Amniotic epithelial cell (primary cell): ENCODE measurements around the gene ZSWIM1.
A peak's percentile ranks its signal among the peaks of the same experiment; 100 is the strongest.
"Not testable (repeated sequence)": the region's sequence is repeated elsewhere in the genome, so short reads cannot be mapped to it uniquely, and the experiment has no call there.

Source experiments
- DNase-seq: peaks from one replicate; pipeline ENCODE4 v3.0.0-alpha.2; 2010; ENCODE audit warnings: low read depth

Gene ZSWIM1

GRCh38 chr20:45890077-45890984 lies 9.3 kb downstream of the ZSWIM1 start:
- DNase-seq, result peak; percentile 79

- DNase-seq, result peak; percentile 89
Observed at GRCh38 chr20:45890985-45891983, 10.3 kb downstream of the ZSWIM1 start, which contains the start of the genes CTSA and NEURL2. CTSA (plus strand) TSS chr20:45891335; CDS start chr20:45891569, 234 bp downstream. NEURL2 (minus strand) TSS chr20:45891208; CDS start chr20:45890991, 217 bp downstream.

- DNase-seq, result no peak
Observed at GRCh38 chr20:45892049-45892825, 11.2 kb downstream of the ZSWIM1 start.

- DNase-seq, result no peak
Observed at GRCh38 chr20:45892828-45893500, 11.9 kb downstream of the ZSWIM1 start.

GRCh38 chr20:45893831-45894230 lies 12.8 kb downstream of the ZSWIM1 start:
- DNase-seq, result no peak

- no peak for DNase-seq
Observed at GRCh38 chr20:45894797-45895196, 13.8 kb downstream of the ZSWIM1 start.

GRCh38 chr20:45896641-45897161 lies 15.7 kb downstream of the ZSWIM1 start:
- no peak for DNase-seq

GRCh38 chr20:45897289-45897688 lies 16.3 kb downstream of the ZSWIM1 start:
- DNase-seq, result no peak

GRCh38 chr20:45897692-45898091 lies 16.7 kb downstream of the ZSWIM1 start:
- DNase-seq, result no peak

- no peak for DNase-seq
Observed at GRCh38 chr20:45898285-45898684, 17.3 kb downstream of the ZSWIM1 start.

- DNase-seq, result no peak
Observed at GRCh38 chr20:45899046-45899835, 18.2 kb downstream of the ZSWIM1 start.

- DNase-seq, result not testable (repeated sequence)
Observed at GRCh38 chr20:45901332-45901731, 20.3 kb downstream of the ZSWIM1 start.

- DNase-seq, result no peak
Observed at GRCh38 chr20:45902199-45902701, 21.2 kb downstream of the ZSWIM1 start.

- DNase-seq, result no peak
Observed at GRCh38 chr20:45904583-45905504, 23.8 kb downstream of the ZSWIM1 start.

GRCh38 chr20:45905505-45906079 lies 24.6 kb downstream of the ZSWIM1 start:
- peak; percentile 83 for DNase-seq

GRCh38 chr20:45907219-45907948 lies 26.4 kb downstream of the ZSWIM1 start:
- DNase-seq, result no peak

- no peak for DNase-seq
Observed at GRCh38 chr20:45908084-45908483, 27.1 kb downstream of the ZSWIM1 start.
